Right renal cortex interstitium (tissue), 3 donors: ENCODE results near the gene ANAPC16. TPM values are rescaled to one million over a fixed set of nuclear protein-coding genes. Genes with fewer than 3 reads are reported as not detected.
A peak's percentile ranks its signal among the peaks of the same experiment; 100 is the strongest.
"Not testable (repeated sequence)": the region's sequence is repeated elsewhere in the genome, so short reads cannot be mapped to it uniquely, and the experiment has no call there.

ENCODE experiments used
- DNase-seq, 3 donors: peaks; one replicate each; pipeline ENCODE4 v3.0.0-alpha.2; 2013; ENCODE audit warnings: low read depth in 3 of 3, low spot score in 2 of 3
- polyA plus RNA-seq, 3 donors: library from polyadenylated mRNA; unstranded; fragments of 120-200 nt; gene quantifications; one replicate each; pipeline ENCODE4 v1.2.1, GENCODE V29; 2013; ENCODE audit not compliant: insufficient read length in 3 of 3

Gene ANAPC16
- polyA plus RNA-seq, 3 donors, result 210 to 216 (median 213) TPM

GRCh38 chr10:72241691-72242252 lies 26.0 kb downstream of the ANAPC16 start:
- no peak for DNase-seq

DNA sequence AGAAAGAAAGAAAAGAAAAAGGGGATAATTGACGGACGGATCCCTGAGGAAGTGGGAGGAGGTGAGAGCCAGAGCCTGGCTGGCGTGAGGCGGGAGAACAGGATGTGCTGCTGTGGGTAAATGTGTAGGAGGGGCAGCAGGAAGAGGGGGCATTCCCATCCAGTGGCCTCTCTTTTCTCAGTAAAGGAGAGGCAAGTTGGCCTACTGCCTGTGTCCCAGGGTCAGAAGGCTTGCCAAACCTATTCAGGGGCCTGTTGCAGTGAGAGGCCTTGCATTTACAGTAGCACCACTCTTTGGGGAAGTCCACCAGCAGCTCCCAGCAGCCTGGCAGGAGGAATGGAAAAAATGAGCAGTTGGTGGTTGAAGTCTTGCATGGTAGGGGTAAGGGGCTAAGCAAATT lies 26.9 kb downstream of the ANAPC16 start:
- DNase-seq, result no peak

DNA sequence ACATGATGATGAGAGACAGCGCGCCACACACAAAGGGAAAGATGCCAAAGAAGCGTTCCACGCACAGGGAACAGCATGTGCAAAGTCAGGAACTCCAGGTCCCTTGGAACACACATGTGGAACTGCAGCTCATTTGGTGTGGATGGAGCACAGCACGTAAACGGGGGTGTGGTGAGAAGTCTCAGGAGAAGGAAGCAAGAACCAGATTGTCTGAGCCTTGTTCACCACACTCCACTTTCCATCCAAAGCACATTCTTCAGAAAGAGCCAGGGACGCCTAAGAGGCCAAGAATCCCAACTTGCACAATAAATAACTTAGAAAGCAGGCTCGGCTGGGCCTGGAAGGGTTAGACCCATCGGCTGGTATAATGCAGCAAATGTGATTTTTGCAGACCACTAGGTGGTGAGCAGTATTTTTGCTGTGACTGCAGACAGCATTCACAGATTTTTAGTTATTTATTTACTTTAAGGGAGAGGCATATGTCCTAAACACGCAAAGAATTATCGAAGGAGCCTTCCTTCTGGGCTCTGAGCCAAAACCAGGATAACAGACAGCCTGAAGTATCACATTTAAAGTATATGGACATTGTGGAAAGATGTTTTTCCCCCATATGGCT lies 28.1 kb downstream of the ANAPC16 start:
- no peak for DNase-seq

DNA sequence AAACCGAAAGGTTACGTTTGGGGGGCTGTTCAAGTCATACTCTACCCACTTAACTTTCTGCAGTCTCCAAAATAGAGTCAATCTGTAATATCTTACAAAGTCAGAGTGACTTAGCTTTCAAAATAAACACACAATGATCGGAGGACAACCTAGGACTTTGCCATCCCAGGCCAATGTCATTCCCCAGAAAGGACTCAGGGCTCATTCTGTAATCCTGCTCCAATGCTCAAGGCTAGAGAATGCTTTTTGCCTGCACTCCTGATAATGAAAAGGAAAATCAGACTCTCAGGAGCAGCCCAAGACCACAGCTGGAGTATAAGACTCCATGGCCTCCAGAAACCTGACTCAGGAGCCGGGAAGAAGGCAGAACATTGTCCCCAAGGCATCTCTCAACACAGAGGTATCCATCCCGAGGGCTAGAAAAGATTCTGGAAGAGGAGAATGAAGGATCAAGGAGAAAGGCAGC lies 28.8 kb downstream of the ANAPC16 start:
- no peak for DNase-seq

- DNase-seq, result no peak
These were observed 30.2 kb downstream of the ANAPC16 start for GRCh38 chr10:72245949-72246525.

DNA sequence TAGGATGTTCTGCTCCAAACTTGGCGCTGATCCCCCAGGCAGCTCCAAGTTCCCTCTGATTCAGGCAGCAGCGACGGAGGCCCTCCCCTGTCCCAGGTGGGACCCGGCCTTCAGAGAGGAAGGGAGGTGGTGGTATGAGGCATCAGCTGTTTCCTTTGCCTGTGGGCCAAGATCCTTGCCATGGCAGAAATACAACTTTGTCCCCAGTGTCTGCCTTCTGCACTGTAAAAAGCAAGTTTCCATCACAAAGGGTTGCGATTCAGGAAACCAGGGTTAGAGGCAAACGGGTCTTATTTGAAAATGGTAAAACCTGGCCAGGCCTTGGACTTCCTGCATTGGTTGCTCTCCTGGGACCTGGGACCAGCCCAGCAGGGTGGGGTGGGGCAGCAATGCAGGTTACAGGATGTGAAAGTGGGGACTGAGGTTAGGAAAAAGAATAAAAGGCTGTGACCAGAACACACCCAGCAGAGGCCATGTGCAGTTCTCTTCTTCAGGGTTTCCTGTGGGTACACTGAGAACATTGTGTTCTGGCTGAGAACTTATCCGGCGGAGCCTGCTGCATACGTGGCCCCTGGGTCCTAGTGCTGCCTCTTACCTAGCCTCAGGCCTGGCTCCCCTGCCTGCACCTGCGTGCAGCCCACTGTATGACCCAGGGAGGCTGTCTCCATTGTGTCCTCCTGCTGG lies 32.8 kb downstream of the ANAPC16 start:
- no peak for DNase-seq

- DNase-seq, result not testable (repeated sequence)
These were observed 33.5 kb downstream of the ANAPC16 start for GRCh38 chr10:72249176-72249862.

DNA sequence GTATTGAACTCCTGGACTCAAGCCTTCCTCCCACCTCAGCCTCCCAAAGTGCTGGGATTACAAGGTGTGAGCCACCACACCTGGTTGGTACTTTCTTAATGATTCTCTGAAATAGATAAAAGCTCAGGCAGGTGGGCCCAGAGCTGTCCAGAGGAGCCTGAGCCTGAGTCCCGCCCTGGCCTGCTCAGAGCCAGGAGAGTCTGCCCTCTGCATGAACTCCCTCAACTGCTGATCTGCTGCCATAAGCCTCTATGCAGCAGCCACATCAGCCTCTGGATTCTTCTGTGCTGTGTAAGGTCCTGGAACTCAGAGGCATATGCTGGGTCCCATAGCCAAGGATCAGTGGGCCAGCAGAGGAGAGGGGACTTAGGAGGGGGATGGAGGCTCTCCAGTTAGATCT lies 34.9 kb downstream of the ANAPC16 start:
- no peak for DNase-seq

- no peak for DNase-seq
These were observed 35.8 kb downstream of the ANAPC16 start for GRCh38 chr10:72251635-72252034.

DNA sequence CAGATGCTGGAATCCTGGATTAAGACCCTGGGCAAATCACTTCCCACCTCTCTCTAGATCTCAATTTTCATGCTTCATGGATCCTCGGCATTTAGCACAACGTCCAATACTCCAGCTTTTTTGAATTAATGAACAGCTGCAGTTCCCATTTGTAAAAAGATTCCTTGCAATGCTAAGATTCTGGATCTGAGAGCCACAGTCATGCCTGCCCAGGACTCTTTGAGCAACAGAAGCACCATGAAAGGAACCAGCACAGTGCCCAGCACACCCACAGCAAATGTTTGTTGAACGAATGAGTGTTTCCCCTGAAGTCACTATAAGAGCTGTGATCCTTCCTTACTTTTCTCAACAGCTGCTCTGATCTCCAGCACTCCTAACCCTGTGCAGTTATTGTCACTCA lies 37.2 kb downstream of the ANAPC16 start:
- no peak for DNase-seq

- DNase-seq, result no peak
These were observed 37.8 kb downstream of the ANAPC16 start for GRCh38 chr10:72253578-72253977.

DNA sequence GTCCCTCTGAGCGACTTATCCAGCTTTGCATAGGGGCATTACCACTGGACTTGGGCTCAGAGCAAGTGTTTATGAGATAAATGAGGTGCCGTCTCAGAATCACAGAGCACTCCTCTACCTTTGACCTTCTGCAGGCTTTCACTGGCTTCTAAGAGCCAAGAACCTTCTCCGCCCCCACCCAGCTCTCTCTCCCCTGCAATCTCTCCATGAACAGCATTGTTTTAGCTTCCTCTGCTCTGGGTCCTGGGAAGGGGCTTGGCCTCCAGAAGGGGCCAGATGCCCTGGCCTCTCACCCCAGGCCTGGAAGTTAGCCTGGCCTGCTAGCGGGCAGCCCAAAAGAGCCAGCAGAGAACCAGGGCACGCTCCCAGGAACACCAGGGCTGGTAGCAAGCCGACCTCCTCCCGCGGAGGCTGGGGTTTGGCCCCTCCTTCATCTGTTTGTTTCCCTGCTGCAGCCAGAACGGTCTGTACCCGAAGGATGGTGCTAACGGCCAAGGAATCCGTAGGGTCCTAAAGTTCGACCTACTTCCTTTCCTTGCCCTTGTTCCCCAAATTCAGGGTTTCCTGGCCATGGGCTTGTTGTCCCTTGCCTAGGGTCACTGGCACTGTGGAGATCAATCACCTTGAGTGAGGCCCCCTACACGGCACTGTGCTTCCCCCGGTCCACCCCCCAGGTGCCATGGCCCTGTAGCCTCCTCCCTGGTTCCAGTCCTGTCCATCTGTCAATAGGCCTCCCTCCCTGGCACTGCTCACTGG lies 39.2 kb downstream of the ANAPC16 start:
- no peak for DNase-seq

DNA sequence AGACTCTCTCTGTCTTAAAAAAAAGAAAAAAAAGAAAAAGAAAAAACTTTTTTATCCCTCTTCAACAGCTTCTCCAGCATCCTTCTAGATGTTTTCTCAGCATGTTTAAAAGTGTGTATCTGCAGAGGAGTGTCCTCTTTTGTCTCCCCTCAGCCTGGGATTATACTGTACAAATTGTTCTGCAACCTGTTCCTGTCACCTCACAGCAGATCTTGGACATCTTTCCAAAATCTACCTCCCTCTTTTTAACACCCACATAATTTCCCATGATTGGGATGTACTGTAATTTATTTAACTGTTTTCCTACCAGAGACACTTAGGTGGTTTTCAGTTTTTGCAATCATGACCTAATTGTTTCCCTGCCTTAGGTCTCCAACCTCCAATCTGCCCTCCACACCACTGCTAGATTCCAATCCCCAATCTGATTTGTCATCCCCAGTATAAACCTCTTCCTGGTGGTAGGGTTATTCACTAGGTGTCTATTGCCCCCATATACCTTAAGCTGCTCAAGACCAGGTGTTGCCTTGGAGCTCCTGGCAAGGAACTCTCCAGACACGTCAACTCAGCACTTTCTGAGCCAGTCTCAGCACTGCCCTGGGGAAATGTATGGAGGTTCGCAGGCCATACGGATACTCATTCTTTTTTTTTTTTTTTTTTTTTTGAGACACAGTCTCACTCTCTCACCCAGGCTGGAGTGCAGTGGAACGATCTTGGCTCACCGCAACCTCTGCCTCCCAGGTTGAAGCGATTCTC lies 40.3 kb downstream of the ANAPC16 start:
- no peak for DNase-seq

GRCh38 chr10:72257051-72257892 lies 41.5 kb downstream of the ANAPC16 start:
- no peak for DNase-seq

DNA sequence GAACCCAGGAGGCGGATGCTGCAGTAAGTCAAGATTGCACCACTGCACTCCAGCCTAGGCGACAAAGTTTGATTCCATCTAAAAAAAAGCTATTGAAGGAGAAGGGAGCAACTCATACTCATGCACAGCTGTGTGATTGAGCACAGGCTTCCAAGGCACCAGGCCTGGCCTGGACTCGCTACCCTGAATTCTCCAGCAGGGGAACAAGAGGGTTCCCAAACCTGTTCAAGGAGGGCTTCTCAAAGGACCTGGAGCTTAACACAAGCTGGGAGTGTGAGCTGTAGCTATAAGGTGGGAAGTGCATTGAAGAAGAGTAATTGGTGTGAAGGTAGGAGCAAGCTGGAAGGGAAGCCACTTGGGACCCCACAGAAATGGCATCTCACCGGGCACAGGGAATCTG lies 42.8 kb downstream of the ANAPC16 start:
- DNase-seq, result no peak

GRCh38 chr10:72259491-72260238 lies 43.9 kb downstream of the ANAPC16 start:
- DNase-seq, result no peak

DNA sequence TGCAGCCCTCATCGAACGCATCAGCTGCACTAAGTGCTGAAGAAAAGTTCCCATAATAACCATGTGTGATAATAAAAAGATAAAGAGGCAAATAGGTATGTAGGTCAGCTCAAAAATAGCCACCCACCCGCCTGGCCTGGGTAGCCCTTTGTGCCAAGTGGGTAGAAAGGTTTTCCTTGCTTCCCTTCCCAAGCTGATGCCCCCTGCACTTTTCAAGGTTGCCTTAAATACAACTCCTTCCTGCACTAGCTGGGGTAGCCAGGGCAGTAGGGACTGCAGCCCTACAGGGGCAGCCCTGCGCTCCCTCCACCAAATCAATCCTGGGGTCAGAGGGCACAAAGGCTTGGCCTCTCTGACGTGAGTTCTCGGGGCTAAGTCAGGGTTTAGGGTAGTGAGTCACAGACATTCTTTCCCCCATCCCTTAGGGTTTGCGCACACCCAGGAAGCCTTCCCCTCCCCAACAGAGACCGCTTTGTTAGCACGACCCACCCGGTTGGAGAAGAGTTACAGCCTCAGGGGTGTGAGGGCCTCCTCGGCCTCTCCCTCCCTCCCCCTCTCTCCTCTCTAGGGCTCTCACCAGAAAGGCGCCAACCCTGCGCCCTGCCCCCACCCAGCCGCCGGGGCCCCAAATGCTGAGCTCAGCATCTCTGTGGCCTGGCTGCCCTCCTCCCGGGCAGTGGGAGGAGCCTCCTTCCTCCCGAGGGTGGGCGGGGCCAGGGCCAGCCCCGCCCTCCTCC lies 44.6 kb downstream of the ANAPC16 start:
- peak in 2 of 3 donors; percentile 88 to 89 for DNase-seq
